HG02623 (cell line): ENCODE data around the gene IRF2BP2.
"Not testable (repeated sequence)": the region's sequence is repeated elsewhere in the genome, so short reads cannot be mapped to it uniquely, and the experiment has no call there.

Experiments used
- ATAC-seq: cut with Tn5 transposase; IDR thresholded peaks from one replicate; pipeline ENCODE4 v1.9.1; 2021; ENCODE audit warnings: moderate library complexity; ENCODE audit not compliant: unreplicated experiment

The IRF2BP2 gene

GRCh38 chr1:234602334-234603220, 7.4 kb downstream of the IRF2BP2 start:
- no peak for ATAC-seq

DNA sequence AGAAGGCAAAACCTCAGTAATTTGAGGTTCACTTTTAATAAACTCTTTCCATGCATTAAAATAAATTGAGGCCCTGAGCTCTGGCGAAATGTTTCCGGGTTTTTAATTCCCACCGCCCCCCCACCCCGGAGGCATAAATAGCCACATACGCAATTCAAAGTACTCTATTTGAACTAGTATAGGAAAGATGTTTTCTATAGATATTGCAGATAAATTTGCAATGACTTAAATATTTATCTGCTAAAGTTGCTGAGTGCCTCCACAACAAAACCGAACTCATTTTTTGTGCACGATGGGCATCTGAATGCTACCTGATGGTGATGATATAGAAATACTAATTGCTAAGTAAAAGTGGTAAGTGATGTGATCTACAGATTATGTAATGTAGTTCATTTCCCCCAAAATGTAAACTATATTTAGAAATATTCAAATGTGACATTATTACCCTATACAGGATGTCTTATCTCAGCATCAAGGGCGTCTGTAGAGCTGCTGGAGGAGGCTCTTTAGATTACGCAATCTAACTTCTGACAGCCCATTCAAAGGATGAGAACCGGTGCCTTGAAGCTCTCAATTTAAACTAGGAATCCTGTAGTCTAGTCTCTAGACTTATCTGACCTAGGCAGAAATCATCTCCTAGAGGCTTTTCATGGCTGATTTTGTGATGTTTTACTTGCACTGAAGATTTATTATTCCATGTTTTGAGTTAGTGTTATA, 8.5 kb downstream of the IRF2BP2 start:
- ATAC-seq = no peak

- ATAC-seq = no peak
These were observed 9.3 kb downstream of the IRF2BP2 start for GRCh38 chr1:234600418-234601281.

DNA sequence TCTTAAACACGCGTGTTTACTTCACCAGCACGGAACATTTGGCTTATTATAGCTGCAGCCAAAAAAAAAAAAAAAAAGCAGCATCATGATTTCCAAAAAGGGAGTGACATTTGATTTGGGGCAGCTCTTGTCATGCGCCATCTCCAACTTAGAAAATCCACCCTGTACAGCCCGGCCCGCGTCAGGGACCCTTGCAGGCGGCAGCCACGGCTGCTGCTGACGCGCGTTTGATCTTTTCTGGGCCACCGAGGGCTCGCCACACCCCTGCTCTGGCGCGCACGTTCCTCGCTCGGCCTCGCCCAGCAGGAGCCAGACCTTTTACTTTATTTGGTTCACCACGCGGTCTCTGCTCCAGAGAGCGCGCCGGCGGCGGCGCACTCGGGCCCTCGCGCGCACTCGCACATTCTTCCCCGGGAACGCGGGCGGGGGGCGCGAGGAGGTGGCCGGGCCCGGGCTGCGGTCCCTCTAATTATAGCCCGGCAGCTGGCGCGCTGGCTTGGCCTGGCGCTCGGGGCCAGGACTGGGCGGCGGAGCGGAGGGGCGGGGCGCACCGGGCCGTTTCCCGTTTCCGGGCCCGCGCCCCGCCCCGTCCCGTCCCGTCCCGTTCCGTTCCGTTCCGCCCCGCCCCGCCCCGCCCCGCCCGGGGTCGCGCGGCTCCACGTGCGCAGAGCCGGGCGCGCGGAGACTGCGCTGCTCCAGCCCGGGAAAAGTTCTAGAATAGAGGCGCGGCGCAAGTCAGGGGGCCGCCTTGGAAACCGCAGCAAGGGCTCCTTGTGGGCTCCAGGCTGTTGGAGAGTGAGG, 10.2 kb downstream of the IRF2BP2 start:
- ATAC-seq = peak; percentile 77

DNA sequence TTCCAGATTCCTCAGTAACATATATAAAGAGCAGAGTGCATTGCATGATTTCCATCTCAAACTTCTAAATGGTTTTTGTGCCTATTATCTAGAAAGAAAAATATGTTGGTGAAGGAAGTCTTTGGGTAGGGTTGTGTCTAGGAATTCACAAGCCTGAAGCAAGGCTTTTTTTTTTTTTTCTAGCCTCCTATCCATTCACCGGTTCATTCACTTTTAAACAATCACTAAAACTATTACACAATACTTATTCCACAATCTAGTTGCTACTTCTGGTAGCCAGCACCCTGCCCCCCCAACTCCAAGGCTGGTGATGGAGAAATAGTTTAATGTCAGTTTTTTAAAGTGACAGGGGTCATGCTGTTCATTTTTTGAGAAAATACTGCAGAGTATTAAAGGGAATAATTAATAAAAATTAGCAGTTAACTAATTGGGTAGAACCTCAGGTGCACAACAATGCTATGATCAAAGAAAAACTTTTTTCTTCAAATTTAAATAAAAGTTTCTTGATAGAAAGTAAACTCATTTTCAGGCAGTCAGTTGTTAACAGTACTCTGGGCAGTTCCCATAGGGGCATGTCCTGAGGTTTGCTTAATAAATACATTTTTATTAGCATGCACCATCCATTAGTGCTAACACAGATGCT, 10.9 kb downstream of the IRF2BP2 start:
- no peak for ATAC-seq

- ATAC-seq = no peak
These were observed 12.1 kb downstream of the IRF2BP2 start for GRCh38 chr1:234597894-234598293.

DNA sequence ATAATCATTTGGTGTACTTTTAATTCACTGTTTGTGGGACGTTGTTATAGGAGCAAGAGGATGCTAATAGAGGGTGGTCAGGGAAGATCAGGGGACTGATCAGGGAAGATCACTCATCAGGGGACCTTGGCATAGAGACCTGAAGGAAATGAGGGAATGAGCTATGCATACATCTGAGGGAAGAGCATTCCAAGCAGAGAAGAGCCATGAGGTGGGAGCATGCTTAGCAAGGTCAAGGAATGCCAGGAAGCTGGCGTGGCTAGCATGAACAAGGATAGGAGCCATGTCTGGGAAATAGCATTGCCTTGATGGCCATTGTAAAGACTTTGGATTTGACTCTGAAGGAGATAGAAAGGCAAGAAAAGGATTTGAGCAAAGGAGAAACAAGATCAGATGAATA, 14.1 kb downstream of the IRF2BP2 start:
- no peak for ATAC-seq

- ATAC-seq = not testable (repeated sequence)
These were observed 15.4 kb downstream of the IRF2BP2 start for GRCh38 chr1:234594575-234594974.

GRCh38 chr1:234593771-234594504, 16.0 kb downstream of the IRF2BP2 start:
- no peak for ATAC-seq

DNA sequence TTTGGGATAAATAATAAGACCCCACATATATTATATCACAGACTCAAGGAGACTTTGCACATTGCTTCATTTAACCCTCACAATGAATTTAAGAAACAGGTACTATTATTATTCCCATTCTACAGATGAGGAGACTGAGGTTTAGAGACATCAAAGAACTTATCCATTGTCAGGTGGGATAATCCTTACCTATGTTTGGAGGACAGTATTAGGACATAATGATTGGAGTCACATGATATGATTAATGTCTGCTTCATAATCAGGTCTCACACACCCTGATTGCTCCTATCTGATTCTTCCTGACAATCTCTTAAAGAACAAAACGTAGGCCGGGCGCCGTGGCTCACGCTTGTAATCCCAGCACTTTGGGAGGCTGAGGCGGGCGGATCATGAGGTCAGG, 16.9 kb downstream of the IRF2BP2 start:
- no peak for ATAC-seq

DNA sequence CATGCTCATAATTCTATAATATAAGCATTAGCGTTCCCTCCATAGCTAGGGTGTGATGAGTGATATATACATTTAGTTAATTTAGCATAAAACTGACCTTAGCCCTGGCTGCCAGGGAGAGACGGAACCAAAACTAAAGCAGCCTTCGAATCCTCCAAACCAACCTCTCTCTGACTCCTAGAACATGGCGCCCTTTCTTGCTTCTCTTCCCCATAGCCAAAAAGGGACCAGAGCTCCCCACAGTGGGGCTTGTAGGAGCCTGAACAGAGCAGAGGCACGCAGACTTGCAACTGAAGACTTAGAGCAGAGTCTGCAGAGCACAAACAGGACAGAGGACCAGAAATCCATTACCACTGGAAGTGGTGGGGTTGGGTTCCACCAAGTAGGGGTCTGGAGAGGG, 17.7 kb downstream of the IRF2BP2 start:
- no peak for ATAC-seq

DNA sequence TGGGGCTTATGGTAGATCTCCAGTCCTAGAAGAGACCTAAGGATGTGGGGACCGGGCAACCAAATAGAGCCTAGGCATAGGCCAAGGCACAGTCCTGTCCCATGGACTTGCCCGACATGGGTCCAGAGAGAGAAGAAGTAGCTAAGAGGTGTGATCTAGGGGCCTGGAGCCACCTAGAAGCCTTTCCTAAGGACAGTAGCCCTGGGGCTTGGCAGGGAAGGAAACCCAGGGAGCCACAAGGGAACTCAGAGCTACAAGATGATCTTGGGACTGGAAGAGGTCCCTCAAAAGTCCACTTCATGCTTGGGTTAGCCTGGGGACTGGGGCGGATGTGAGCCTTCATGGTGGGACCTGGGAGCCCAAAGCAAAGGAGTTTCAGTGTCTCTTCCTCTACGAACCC, 18.8 kb downstream of the IRF2BP2 start:
- no peak for ATAC-seq

- ATAC-seq = no peak
These were observed 19.9 kb downstream of the IRF2BP2 start for GRCh38 chr1:234589854-234590620.

DNA sequence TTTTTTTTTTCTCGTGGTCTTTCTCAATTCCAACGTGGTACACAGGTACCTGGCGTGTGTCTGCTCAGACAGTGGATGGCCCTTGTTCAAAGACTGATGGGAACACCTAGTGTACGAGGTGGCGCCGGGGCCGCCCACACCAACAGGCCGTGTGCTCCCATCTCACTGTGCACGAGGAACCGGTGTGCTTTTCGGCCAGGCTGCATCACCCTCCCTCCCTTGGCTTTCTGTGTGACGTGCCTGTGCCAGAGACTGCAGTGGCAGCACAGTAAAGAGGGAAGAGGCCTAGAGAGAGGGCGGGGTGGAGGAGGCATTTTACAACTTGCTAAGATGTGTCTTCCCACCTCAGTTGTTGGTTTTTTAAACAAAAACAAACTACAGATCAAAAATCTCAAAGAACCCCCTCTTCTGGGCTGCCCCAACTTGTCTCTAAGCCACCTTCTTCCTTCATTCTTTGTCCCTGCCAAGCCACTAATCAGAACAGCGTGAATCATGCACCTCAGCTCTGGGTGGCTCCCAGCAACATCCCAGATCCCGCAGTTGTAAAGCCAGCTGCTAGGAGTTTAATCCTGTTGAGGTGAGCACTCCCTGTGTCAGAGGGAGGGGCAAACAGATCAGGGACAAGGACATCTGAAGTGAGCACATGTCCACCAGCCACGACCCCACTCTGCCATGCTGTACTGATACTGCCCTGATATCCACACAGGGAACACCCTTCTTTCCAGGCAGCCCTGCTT, 20.7 kb downstream of the IRF2BP2 start:
- no peak for ATAC-seq

- ATAC-seq = no peak
These were observed 21.6 kb downstream of the IRF2BP2 start for GRCh38 chr1:234588386-234588785.

DNA sequence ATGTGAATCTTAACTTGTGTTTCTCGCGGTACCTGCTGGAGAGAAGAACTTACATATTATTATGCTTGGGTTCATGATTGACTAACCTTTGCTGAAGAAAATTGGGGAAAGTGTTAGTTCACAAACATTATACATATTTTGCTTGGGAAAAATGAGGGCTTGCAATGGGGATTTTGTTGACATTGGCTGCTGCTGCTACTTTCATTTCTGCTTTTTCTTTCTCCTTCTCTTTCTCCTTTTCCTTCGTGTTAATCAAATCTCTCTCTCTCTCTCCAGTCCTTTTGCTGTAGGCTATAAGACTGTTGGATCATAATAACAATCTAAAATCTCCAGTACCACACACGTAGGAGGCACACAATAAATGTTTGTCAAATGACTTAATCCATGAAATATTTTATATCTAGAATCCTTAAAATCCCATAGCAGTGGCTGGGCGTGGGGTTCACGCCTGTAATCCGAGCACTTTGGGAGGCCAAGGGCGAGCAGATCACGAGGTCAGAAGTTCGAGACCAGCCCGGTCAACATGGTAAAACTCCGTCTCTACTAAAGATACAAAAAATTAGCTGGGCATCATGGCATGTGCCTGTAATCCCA, 23.0 kb downstream of the IRF2BP2 start:
- no peak for ATAC-seq

- no peak for ATAC-seq
These were observed 23.7 kb downstream of the IRF2BP2 start for GRCh38 chr1:234586304-234586703.
